ACC112 (cell line): ENCODE results near the gene TPI1.

Source experiments
- H2AFZ ChIP-seq: fragments of 200-600 bp; sonication (generic); one replicate; pipeline ENCODE4 v1.6.0; 2017; ENCODE audit warnings: antibody characterized with exemption, low read length; ENCODE audit not compliant: unreplicated experiment
- H3K27ac ChIP-seq: fragments of 200-600 bp; sonication (generic); 2 replicates; pipeline ENCODE4 v1.5.1; 2014; ENCODE audit warnings: low read depth, mild to moderate bottlenecking, antibody characterized with exemption, low read length, moderate library complexity
- H3K27me3 ChIP-seq: fragments of 200-600 bp; sonication (generic); 2 replicates; pipeline ENCODE4 v1.6.1; 2014; ENCODE audit warnings: mild to moderate bottlenecking, antibody characterized with exemption, low read length, moderate library complexity, mixed read lengths; ENCODE audit not compliant: insufficient read depth
- H3K36me3 ChIP-seq: fragments of 200-600 bp; sonication (generic); 2 replicates; pipeline ENCODE4 v1.6.1; 2016; ENCODE audit warnings: mild to moderate bottlenecking, antibody characterized with exemption, low read length, moderate library complexity, mixed read lengths; ENCODE audit not compliant: insufficient read depth
- H3K4me1 ChIP-seq: fragments of 200-600 bp; sonication (generic); one replicate; pipeline ENCODE4 v1.6.1; 2016; ENCODE audit warnings: low read length, mixed read lengths; ENCODE audit not compliant: insufficient read depth, unreplicated experiment, control insufficient read depth
- H3K4me3 ChIP-seq: fragments of 200-600 bp; sonication (generic); 2 replicates; pipeline ENCODE4 v1.5.1; 2014; ENCODE audit warnings: mild to moderate bottlenecking, low read depth, low read length
- H3K79me2 ChIP-seq: fragments of 200-600 bp; sonication (generic); one replicate; pipeline ENCODE4 v1.6.0; 2016; ENCODE audit warnings: low read length; ENCODE audit not compliant: control insufficient read depth, unreplicated experiment, insufficient read depth

Gene TPI1

GRCh38 chr12:6838854-6839253, 28.5 kb upstream of the TPI1 start:
- Histone ChIP-seq H3K27ac (no peak overlapping the region), H3K4me1 (no peaks in the 10 kb centered on the region), H3K36me3 (no peaks in the 10 kb centered on the region), H3K79me2 (no peaks in the 10 kb centered on the region), H3K27me3 (no peaks in the 10 kb centered on the region), H3K4me3 (no peak overlapping the region), H2AFZ (no peak overlapping the region)

- Histone ChIP-seq H3K4me1 (no peaks in the 10 kb centered on the region), H3K79me2 (no peaks in the 10 kb centered on the region), H3K27ac (no peak overlapping the region), H3K36me3 (peaks cover 3% of the 10 kb centered on the region), H3K4me3 (no peak overlapping the region), H2AFZ (no peak overlapping the region), H3K27me3 (no peaks in the 10 kb centered on the region)
Observed at GRCh38 chr12:6839482-6840201, 27.7 kb upstream of the TPI1 start.

- no peak overlapping the region for H2AFZ ChIP-seq
- H3K4me1 ChIP-seq = no peaks in the 10 kb centered on the region
- no peak overlapping the region for H3K4me3 ChIP-seq
- no peaks in the 10 kb centered on the region for H3K27me3 ChIP-seq
- no peaks in the 10 kb centered on the region for H3K79me2 ChIP-seq
- peaks cover 8% of the 10 kb centered on the region for H3K36me3 ChIP-seq
- H3K27ac ChIP-seq = no peak overlapping the region
Observed at GRCh38 chr12:6840330-6840729, 27.0 kb upstream of the TPI1 start.

GRCh38 chr12:6840761-6841515, 26.4 kb upstream of the TPI1 start, which contains the start of gene GNB3:
GNB3 (plus strand) TSS chr12:6840925; CDS start chr12:6841288, 363 bp downstream.
- Histone ChIP-seq H3K36me3 (peaks cover 9% of the 10 kb centered on the region), H3K4me1 (no peaks in the 10 kb centered on the region), H3K27ac (no peak within 1 kb of the TSS), H3K27me3 (no peaks in the 10 kb centered on the region), H3K4me3 (no peak within 1 kb of the TSS), H3K79me2 (no peaks in the 10 kb centered on the region), H2AFZ (no peak within 1 kb of the TSS)

GRCh38 chr12:6842075-6842474, 25.3 kb upstream of the TPI1 start:
- Histone ChIP-seq H3K27ac (no peak overlapping the region), H3K4me3 (no peak overlapping the region), H3K36me3 (peaks cover 11% of the 10 kb centered on the region), H3K27me3 (no peaks in the 10 kb centered on the region), H3K4me1 (no peaks in the 10 kb centered on the region), H2AFZ (no peak overlapping the region), H3K79me2 (no peaks in the 10 kb centered on the region)

- Histone ChIP-seq H3K27ac (no peak overlapping the region), H2AFZ (no peak overlapping the region), H3K36me3 (peaks cover 11% of the 10 kb centered on the region)
Observed at GRCh38 chr12:6843118-6843902, 24.0 kb upstream of the TPI1 start.

GRCh38 chr12:6845395-6845794, 21.9 kb upstream of the TPI1 start:
- Histone ChIP-seq H2AFZ (no peak overlapping the region), H3K4me3 (no peak overlapping the region), H3K79me2 (peaks cover 14% of the 10 kb centered on the region), H3K4me1 (peaks cover 11% of the 10 kb centered on the region), H3K36me3 (peaks cover 11% of the 10 kb centered on the region), H3K27ac (no peak overlapping the region), H3K27me3 (no peaks in the 10 kb centered on the region)

More at GRCh38 chr12:6843118-6843902, 24.0 kb upstream of the TPI1 start:
- no peaks in the 10 kb centered on the region for H3K4me1 ChIP-seq
- no peaks in the 10 kb centered on the region for H3K27me3 ChIP-seq
- H3K4me3 ChIP-seq = no peak overlapping the region
- H3K79me2 ChIP-seq = no peaks in the 10 kb centered on the region

- H3K36me3 ChIP-seq = peaks cover 11% of the 10 kb centered on the region
- H3K27ac ChIP-seq = no peak overlapping the region
- H2AFZ ChIP-seq = no peak overlapping the region
- H3K4me1 ChIP-seq = peaks cover 11% of the 10 kb centered on the region
- H3K79me2 ChIP-seq = peaks cover 18% of the 10 kb centered on the region
- no peaks in the 10 kb centered on the region for H3K27me3 ChIP-seq
- H3K4me3 ChIP-seq = no peak overlapping the region
Observed at GRCh38 chr12:6846316-6846869, 20.9 kb upstream of the TPI1 start.

- Histone ChIP-seq H3K4me1 (peaks cover 11% of the 10 kb centered on the region), H3K79me2 (peaks cover 18% of the 10 kb centered on the region), H3K27me3 (no peaks in the 10 kb centered on the region), H3K4me3 (no peak overlapping the region), H3K36me3 (peaks cover 11% of the 10 kb centered on the region), H2AFZ (no peak overlapping the region), H3K27ac (no peak overlapping the region)
Observed at GRCh38 chr12:6847676-6848075, 19.7 kb upstream of the TPI1 start.

GRCh38 chr12:6849427-6849826, 17.9 kb upstream of the TPI1 start:
- H3K27ac ChIP-seq = no peak overlapping the region
- no peak overlapping the region for H2AFZ ChIP-seq
- H3K4me1 ChIP-seq = peaks cover 22% of the 10 kb centered on the region
- peak overlapping the region; percentile 86; the same call in 1 of the 2 replicates for H3K4me3 ChIP-seq
- peaks cover 8% of the 10 kb centered on the region for H3K36me3 ChIP-seq
- no peaks in the 10 kb centered on the region for H3K27me3 ChIP-seq
- peaks cover 31% of the 10 kb centered on the region for H3K79me2 ChIP-seq
